Endometrial microvascular endothelial cells (primary cell): ENCODE results near the gene RUNX2. TPM values are rescaled to one million over a fixed set of nuclear protein-coding genes. Genes with fewer than 3 reads are reported as not detected.

ENCODE experiments used
- in situ Hi-C: cut with HindIII; loops from 2 replicates; pipeline ENCODE4 v1.10.0; 2017; ENCODE audit warnings: low sequenced_read_pairs, low pct_unique_long_range_greater_than_20kb; ENCODE audit errors: inconsistent ontology term
- total RNA-seq: library from RNA; depleted of rRNA; stranded (reverse); fragments of >200 nt; gene quantifications from one replicate; pipeline ENCODE4 v1.2.3, GENCODE V29; 2015; ENCODE audit errors: inconsistent ontology term

Gene RUNX2
- total RNA-seq, 1 donor from 2014 or later: 0.09 TPM

DNA sequence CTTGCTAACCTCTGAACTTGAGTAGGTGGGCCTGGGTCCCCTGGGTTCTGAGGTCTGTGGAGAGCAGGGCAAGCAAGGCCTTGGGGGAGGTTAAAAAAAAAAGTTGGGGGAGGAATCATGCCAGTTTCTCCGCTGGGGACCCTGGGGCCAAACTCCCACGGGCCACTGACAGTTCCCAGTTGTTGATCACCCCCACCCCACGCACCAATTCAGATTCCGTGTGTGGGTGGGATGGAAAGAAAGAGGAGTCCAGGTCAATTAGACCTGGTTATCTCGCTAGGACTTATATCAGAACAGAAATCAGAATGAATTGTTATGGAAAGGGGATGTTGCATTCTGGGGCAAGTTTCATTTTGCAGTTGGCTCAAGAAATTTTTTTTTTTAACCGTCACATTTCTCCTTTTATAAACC is 96.3 kb downstream of the RUNX2 start:
- in situ Hi-C loops: no loop called here

DNA sequence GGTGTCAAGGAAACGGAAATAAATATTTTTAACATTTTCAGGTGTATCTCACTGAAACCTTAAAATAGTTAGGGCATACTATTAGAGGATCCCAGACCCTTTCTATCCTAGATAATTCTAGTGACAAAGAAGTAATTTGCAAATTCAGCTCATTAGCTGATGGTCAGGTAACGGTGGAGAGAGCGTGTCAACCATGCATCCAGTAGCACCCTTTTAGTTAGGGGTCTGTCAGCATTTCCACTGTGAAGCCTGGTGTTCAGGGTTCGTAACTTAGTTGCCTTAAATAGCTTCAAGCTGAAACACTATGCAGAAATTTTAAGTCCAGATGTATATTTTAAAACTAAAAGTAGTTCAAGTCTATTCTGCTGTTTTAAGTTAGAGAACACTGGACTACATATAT is 98.1 kb downstream of the RUNX2 start:
- in situ Hi-C loops: no loop called here

DNA sequence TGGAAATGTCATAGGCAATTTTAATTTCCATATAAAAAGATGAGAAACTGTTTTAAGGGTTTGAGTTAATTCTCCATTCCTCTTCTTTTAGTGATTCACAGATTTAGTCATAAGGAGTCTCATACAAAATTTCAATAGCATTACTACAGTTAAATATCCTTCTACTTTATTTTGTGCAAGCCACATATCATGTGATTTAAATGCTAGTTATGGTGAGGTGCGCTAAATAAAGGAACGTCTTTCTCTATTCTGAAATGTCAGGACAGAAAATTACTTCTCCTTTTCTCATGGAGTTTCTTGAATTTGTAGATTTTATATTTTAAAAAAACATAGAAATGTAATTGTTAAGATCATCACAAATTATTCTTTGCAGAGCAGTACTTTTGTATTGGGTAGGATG is 99.6 kb downstream of the RUNX2 start:
- in situ Hi-C loops: no loop called here

DNA sequence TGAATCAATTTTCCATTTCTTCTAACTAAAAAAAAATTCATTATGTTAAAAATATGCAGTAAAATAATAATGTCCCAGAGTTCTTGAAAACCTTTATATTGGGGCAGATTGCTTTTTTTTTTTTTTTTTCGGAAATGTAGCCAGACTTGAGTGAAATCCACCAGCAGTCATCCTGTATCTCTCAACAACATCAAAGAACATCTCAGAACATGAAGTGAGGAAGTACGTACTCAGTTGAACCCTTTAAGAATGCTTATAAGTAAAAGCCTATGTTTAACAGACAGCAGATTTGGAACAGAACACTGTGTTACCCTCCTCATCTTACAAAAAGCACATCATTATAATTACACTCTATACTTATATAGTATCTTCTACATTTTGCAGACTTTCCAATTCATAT is 100.6 kb downstream of the RUNX2 start:
- in situ Hi-C loops: no loop called here

DNA sequence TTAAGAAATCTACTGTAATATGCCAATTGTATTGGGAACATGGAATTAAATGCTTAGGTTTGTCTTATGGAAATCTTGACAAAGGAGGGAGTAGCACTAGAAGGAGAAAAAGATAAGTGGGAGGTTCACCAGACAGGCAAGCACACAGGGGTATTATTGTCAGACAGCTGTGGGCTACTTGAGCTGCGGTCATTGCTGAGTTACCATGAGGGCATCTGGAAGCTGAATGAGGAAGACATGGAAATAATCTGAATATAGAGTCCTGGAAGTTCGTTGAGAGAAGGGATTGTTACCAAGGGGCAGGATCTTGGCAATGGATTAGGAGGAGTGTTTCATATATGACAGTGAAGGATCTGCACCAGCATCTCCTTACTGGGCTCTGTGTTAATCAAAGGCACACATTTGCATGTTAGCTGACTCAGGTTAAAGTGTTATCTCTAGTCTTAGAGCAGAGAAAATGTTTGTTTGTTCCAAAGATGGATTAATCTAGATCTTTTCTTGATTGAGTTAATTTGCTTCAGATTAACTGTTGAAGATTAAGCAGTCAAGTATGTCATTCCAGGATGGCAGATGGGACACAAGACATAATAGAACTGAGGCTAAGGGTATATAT is 102.6 kb downstream of the RUNX2 start:
- in situ Hi-C loops: no loop called here

DNA sequence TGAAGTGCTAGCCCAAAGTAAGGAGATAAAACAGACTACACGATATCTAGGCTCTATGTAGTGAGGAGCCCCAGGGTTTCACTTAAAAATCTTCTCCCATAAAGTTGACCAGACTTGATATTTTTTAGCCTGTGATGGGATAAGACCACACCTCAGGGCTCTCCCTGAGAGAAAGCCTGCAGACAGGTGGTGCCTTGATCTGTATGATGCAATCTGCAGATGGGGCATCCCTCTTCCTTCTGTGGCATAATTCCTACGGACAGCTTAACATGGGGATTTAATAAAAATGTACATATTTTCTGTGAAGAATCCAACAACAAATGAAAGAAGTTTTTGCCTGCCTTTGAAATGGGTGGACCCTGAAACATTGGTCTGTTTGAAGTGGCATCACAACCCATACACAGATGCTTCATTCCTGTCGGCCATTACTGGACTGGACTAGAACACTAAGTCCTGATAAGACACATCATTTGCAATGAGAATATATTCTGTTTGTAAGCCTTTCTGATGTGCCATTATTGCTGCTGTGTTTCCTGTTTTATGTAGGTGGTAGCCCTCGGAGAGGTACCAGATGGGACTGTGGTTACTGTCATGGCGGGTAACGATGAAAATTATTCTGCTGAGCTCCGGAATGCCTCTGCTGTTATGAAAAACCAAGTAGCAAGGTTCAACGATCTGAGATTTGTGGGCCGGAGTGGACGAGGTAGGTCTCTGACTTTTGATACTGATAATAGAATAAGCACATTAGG is 103.4 kb downstream of the RUNX2 start:
- in situ Hi-C loops: no loop called here

DNA sequence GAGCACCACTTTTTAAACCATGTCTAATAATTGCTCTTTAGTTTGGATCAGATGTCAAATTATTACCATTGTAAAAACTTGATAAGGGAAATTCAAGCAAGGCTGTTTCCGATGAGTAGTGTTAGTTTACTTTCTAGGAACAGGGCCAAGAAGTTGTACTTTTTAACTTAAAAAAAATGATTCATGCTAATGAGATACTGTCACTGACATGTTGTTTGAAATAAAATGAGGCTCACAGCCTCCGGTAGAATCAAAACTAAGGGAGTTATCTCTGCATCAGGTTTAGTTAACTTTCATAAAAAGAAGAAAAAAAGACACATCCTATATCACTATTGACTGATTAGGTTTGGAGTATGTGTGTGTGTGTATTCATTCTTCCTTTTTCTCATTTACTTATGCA is 104.8 kb downstream of the RUNX2 start:
- in situ Hi-C loops: no loop called here

DNA sequence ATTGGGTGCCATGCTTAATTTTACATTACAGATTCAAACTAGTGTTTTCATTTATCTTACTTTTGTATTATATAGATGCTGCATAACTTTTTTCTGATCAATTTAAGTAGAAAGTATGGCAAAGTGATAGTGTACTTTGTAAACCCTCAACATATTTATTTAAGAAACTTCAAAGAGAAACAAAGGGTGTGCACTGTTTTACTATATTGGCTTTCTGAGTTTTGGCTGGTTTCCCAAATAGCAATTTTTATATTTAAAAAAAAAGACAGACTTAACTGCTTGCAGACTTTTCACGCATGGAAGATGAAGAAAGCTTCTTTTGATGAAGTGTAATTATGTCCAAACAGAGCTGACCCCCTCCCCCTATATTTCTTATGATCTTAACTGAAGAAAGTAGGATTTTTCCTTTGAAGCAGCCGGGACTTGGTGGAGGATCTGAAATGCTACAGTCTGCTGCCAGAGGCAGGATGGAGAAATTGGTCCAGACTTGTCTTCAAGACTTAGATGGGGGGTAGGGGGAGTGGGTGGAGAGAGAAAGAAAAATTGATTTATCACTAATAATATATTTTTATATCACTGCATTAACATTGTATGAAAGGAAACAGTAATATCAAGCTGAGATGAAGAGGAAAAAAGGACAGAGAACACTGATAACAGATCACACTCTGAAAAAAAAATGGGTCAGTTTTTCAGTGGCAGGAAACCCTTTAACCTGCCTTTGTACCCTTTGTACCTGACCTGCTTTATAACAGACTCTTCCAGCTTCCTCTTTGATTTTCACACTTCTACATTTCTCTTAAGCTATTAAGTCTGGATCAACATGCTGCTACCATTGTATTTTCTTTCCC is 105.6 kb downstream of the RUNX2 start:
- in situ Hi-C loops: no loop called here

DNA sequence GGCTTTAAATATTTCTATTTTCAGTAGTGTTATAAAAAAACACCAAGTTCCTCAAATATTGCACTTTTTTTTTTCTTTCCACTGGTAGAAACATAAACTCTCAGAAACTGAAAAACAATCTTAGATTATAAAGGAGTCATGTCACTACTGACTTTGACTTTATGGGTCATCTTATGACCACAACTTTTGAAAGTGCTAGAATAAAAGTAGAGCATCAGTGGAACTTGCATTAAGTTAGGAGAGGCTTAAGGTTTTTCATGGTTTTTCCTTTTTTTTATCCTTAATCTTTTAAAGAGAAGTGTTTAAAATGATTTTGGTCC is 106.2 kb downstream of the RUNX2 start:
- in situ Hi-C loops: no loop called here

DNA sequence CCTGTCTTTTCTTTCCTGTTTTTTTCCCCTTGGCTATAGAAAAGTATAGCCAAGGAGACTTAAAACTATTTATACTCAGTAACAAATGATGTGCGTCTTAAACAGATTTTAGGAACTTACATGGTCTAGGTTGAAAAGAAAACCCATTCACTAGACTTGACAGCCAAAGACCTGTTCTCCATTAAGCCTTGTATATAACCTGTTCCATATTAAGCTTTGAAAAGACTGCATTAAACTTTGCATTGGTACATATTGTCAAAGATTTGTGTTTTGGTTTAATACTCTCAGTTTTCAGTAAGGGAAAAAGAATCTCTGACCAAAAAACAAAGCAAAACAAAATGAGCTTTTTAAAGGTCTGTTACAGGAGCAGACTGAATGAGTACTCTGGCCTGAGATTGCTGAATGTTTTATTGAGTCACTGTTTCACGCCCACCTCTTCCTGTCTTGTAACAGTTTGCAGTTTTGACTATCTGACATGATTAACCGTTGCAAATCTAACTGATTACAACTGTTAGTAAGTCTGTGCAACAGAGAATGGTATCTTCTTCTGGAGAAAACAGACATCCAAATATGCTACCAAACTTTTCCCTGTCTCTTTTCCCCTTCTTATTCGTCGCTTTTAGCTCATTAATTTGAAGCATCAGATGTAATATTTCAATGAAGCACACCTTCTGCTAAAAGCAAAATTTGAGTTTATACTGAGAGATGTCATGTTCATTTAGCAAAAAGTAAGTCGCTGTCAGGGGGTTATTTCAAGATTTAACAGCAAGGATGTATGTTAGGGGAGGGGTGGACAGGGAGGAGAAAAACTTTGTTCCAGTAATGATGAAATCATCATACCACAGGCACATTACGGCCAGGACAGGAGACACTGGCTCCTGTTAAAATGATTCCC is 108.7 kb downstream of the RUNX2 start:
- in situ Hi-C loops: no loop called here

DNA sequence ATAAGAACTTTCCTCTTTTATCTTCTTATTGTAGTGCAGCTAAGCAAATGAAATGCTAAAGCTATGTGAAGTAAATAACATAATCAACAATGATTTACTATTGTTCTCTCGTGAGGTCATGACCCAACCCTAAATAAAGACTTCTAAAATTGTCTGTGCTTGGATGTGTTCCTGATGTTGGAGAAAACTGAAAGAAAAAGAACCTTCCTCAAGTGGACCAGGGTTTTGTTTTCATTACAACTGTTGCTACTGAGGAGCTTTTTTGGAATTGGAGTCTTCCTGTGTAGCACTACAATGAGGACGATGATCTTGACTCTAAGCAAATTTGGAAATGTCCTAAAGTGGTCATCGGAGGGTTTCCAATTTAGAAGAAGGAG is 109.3 kb downstream of the RUNX2 start:
- in situ Hi-C loops: no loop called here

DNA sequence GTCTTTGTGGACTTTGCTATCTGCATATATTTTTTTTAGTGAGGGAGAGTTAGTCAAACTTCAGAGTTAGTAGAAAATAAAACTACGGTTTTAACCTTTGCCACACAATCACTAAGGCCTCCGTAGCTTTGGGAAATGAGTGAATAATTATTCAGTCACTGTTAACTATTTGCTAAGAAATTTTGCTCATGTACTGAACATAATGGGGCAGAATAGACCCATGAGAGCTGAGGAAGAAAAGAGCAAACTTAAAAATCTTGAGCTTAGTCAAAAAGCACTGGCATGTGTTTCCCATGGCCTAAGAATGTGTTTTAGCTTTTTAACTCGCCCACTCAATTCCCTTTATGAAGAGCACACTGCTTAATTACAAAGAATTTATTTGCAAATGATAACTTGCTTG is 110.0 kb downstream of the RUNX2 start:
- in situ Hi-C loops: no loop called here

DNA sequence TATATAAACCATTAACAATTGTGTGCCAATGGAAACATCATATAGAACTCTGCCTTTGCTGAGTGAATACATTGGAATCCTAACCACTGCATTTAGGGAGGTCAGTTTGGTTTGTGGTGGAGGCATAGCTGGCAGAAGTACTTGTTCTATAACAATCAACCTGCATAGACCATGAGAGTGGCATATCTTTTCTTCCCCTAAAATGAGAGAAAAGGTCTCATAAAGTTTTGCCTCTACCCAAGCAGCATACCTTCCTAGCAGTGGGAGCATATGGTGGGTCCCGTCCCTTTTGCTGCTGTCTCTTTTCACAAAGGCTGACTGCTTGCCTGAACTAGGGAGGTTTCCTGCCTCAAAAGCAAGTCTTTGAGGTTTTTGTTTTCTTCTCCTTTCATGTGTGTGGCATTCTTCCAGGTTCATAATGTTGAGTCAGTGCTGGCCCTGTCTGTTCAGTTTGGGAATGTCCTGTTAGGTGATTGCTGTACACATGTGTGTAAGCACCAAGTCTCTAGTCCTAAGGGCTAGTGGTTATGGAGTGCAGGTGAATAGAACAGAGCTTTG is 110.8 kb downstream of the RUNX2 start:
- in situ Hi-C loops: no loop called here

DNA sequence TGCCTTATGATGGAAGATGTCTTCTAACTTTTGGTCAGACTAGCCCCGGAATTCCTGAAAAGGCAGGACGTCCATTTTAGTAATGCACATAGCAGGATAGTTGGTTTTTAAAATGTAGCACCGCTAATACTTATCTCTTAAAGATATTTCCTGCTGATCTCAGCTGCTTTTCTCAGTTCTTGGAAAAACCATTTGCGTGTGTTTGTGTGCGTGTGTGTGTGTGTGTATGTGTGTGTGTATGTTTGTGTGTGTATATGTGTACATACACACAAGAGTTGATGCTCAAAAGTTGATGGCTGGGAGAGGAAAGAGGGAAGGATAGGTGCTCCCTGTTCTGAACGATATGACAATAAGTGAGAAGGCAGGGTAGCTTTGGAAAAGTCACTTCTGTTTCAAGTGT is 111.3 kb downstream of the RUNX2 start:
- in situ Hi-C loops: no loop called here

DNA sequence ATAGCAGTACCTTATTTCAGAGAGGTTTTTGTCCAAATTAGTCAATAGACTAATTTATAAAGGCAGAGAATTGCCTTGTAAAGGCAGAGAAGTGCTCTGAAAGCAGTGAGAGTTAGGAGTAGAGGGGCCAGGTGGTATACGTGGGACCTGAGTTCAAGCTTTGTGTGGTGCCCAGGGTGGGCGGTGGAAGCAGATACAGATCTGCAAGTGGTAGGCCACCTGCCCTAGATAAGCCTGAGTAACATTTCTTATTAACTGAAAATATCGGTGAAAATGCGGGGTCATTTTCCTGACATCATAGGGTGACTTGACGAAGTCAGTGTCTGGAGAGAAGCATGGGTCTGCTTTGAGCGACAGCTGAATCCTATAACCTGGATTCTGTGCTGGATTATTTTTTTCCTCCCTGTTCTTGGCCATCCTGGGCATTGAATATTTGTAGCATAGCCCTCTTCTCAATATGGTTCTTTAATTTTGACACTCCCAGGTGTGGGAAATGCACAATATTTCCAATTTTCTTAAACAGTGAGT is 111.8 kb downstream of the RUNX2 start:
- in situ Hi-C loops: no loop called here

DNA sequence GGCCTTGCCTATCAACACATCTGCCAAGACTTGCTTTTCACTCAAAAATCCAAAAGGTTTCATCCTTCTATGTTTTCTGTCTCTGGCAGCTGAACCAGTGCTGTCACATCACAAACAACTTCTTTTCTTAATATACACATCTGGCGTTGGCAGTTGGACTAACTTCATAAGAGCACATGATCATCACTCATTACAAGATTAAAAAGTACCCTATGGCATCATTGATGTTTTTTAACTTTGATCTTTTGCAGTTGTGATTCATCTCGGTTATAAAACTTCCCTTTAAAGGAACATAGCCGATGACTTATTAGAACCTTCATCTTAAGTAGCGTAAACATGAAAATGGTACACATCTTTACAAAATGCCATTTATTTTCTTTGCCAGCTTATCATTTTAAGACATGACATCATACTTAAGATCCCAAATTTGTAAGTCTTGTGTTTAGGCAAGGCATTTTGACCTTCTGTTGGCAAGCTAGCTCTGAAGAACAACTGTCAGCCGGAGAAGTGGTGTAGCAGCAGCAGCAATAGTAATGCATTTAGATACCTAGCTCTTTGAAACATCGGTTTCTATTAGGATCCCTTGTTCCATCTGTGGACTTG is 113.8 kb downstream of the RUNX2 start:
- in situ Hi-C loops: no loop called here

DNA sequence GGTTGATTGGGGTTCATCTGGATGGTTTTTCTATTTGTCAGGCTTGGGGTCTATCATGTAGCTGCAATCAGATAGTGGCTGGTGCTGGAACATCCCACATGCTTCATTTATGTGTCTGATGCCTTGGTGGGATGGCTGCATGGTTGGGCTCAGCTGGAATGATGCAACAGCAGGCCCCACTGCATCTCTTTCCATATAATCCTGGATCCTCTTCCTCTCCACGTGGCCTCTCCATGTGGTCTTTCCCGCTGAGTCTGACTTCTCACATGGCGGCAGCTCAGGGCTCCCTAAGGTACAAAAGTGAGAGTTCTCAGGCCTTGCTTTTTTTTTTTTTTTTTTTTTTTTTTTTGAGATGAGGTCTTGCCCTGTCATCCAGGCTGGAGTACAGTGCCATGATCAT is 114.6 kb downstream of the RUNX2 start:
- in situ Hi-C loops: no loop called here

DNA sequence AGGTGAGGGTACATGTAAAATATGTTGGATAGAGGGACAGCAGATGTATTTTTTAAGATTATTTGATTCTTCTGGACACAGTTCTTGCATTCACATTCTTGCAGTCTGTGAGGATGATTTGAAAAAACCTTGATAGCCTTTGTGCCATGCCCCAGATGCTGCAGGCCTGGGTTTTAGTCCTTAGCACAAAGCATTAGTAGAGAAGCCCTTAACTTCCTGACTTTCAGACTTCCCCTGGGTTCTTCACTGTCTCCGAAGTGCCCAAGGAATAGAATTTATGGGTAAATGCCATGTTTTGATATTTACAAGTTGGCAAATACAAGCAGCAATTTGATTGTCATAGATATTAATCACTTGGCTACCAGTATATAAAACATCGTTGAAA is 117.2 kb downstream of the RUNX2 start:
- in situ Hi-C loops: no loop called here
